Testis (tissue), 2 donors: Measurements from ENCODE around the gene C3orf49.

Experiments used
- CTCF ChIP-seq, 3 experiments: fragments of 450-650 bp in 2 of 3; fragments of 200-600 bp in 1 of 3; sonication (generic) in 1 of 3; IDR thresholded peaks; one replicate each; pipeline ENCODE4 v1.5.1; 2016 to 2019; ENCODE audit warnings: antibody characterized with exemption in 3 of 3, mild to moderate bottlenecking in 2 of 3, moderate library complexity in 1 of 3
- POLR2A ChIP-seq: fragments of 450-650 bp; IDR thresholded peaks from one replicate; pipeline ENCODE4 v1.6.1; 2017; ENCODE audit warnings: antibody characterized with exemption, mild to moderate bottlenecking, moderate library complexity

DNA sequence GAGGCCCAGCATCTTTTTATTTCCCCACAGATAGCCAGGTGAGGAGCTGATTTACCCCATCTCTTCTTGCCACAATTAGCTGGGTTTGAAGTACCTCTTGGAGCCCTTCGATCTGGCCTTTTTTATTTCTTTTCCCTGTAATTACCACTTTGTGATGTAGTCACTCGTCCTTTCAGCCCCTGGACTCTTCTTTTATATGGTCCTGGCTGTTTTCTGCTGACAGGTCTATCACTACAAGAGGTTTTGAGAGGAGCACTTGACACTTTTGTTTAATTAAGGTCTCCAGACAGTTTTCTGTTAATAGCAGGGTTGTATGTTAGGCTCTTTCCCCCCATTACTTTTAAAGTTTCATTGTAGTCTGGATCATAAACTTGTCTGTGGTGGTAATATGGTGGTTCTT, 56.4 kb downstream of the C3orf49 start:
- TF ChIP-seq CTCF (IDR thresholded peaks at IDR 0.05) (no peak), POLR2A (no peak)
